ENCODE measurements around the gene DOHH. TPM values are rescaled to one million over a fixed set of nuclear protein-coding genes. Genes with fewer than 3 reads are reported as not detected.

The DOHH gene
- polyA plus RNA-seq, 1 donor (not counting 4 experiments of a cell fraction or from before 2014, with no cell fraction given): 4.2 TPM

DNA sequence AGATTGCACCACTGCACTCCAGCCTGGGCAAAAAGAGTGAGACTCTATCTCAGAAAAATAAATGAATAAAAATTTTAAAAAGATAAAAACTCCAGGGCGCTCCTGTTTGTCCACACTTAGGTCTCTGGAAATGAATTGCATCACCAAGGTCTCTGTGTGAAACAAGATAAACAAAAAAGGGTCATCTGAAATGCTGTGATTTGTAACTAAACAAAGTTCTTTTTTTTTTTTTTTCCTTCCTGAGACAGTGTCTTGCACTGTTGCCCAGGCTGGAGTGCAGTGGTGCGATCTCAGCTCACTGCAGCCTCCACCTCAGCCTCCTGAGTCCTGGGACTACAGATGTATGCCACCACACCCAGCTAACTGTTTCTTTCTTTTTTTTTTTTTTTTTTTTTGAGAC lies 17.2 kb upstream of the DOHH start:
- Histone ChIP-seq H3K4me3 (ENCODE audit: control insufficient read depth in 2 of 3, extremely low read depth in 1 of 3, insufficient read depth in 2 of 3, low read depth in 1 of 3, low read length in 3 of 3) (no peak overlapping the region), H3K79me2 (ENCODE audit: control insufficient read depth, insufficient read depth, low read length) (peaks cover 76% of the 10 kb centered on the region)
- dilution Hi-C loops (cut with MboI; ENCODE audit: extremely low pct_ligation_motif_present, low sequenced_read_pairs): no loop called here

GRCh38 chr19:3516675-3517207 lies 16.3 kb upstream of the DOHH start:
- dilution Hi-C loops (cut with MboI; ENCODE audit: extremely low pct_ligation_motif_present, low sequenced_read_pairs): no loop called here
- Histone ChIP-seq H3K4me1 (ENCODE audit: control insufficient read depth, extremely low read depth, insufficient read depth, low read length) (peaks cover 16% of the 10 kb centered on the region), H3K9me3 (ENCODE audit: control insufficient read depth, low read depth, low read length) (no peaks in the 10 kb centered on the region), H3K36me3 (ENCODE audit: control insufficient read depth in 2 of 2, extremely low read depth in 1 of 2, insufficient read depth in 2 of 2, low read length in 2 of 2) (peaks cover 11% of the 10 kb centered on the region in 2 experiments), H2AFZ (ENCODE audit: control insufficient read depth, low read length) (no peak overlapping the region), H3K4me2 (ENCODE audit: control insufficient read depth, extremely low read depth, insufficient read depth, low read depth, low read length) (no peak overlapping the region), H3K27ac (ENCODE audit: control insufficient read depth, insufficient read depth, low read length) (no peak overlapping the region), H4K20me1 (ENCODE audit: control insufficient read depth, extremely low read depth, insufficient read depth, low read length) (peaks cover 60% of the 10 kb centered on the region), H3K27me3 (ENCODE audit: control insufficient read depth, extremely low read depth, insufficient read depth, low read length) (no peaks in the 10 kb centered on the region), H3K9me1 (ENCODE audit: control insufficient read depth, extremely low read depth, insufficient read depth, low read length) (peaks cover 7% of the 10 kb centered on the region), H3K9ac (ENCODE audit: control insufficient read depth, extremely low read depth, insufficient read depth, low read length) (no peak overlapping the region), H3K4me3 (ENCODE audit: control insufficient read depth in 2 of 3, extremely low read depth in 1 of 3, insufficient read depth in 2 of 3, low read depth in 1 of 3, low read length in 3 of 3) (no peak overlapping the region), H3K79me2 (ENCODE audit: control insufficient read depth, insufficient read depth, low read length) (peaks cover 76% of the 10 kb centered on the region)
- FAIRE-seq (no peak), DNase-seq (ENCODE audit: low read depth, low spot score) (no peak)
- TF ChIP-seq EZH2 (IDR thresholded peaks at IDR 0.05; ENCODE audit: low read length) (no peak), CTCF (optimal IDR thresholded peaks at IDR 0.05 in 1 of 3, IDR thresholded peaks at IDR 0.05 in 1 of 3, conservative IDR thresholded peaks at IDR 0.05 in 1 of 3; ENCODE audit: extremely low read depth in 1 of 3, insufficient read depth in 2 of 3, low read length in 3 of 3) (no peak)

More for the DNA sequence above, 17.2 kb upstream of the DOHH start:
- Histone ChIP-seq H3K27ac (ENCODE audit: control insufficient read depth, insufficient read depth, low read length) (no peak overlapping the region), H3K9me1 (ENCODE audit: control insufficient read depth, extremely low read depth, insufficient read depth, low read length) (peaks cover 5% of the 10 kb centered on the region), H2AFZ (ENCODE audit: control insufficient read depth, low read length) (no peak overlapping the region), H3K9ac (ENCODE audit: control insufficient read depth, extremely low read depth, insufficient read depth, low read length) (no peak overlapping the region), H3K27me3 (ENCODE audit: control insufficient read depth, extremely low read depth, insufficient read depth, low read length) (no peaks in the 10 kb centered on the region), H3K4me2 (ENCODE audit: control insufficient read depth, extremely low read depth, insufficient read depth, low read depth, low read length) (no peak overlapping the region), H4K20me1 (ENCODE audit: control insufficient read depth, extremely low read depth, insufficient read depth, low read length) (peaks cover 58% of the 10 kb centered on the region), H3K36me3 (ENCODE audit: control insufficient read depth in 2 of 2, extremely low read depth in 1 of 2, insufficient read depth in 2 of 2, low read length in 2 of 2) (peaks cover 6 to 7% of the 10 kb centered on the region in 2 experiments), H3K9me3 (ENCODE audit: control insufficient read depth, low read depth, low read length) (no peaks in the 10 kb centered on the region), H3K4me1 (ENCODE audit: control insufficient read depth, extremely low read depth, insufficient read depth, low read length) (peaks cover 16% of the 10 kb centered on the region)
- DNase-seq (ENCODE audit: low read depth, low spot score) (no peak), FAIRE-seq (no peak)
- TF ChIP-seq EZH2 (IDR thresholded peaks at IDR 0.05; ENCODE audit: low read length): no peak

Data from keratinocyte (primary cell).